Upper lobe of right lung (tissue), 1 donor: ENCODE measurements around the gene CDC42BPG. TPM values are rescaled to one million over a fixed set of nuclear protein-coding genes. Genes with fewer than 3 reads are reported as not detected.

ENCODE experiments used
- ATAC-seq: fragments of 200-7000 bp; cut with Tn5 transposase; one replicate; pipeline ENCODE4 v1.9.1; 2020; ENCODE audit warnings: mild to moderate bottlenecking, moderate library complexity
- DNase-seq: peaks from one replicate; pipeline ENCODE4 v3.0.0-alpha.2; 2020
- H3K27ac ChIP-seq: fragments of 200-600 bp; one replicate; pipeline ENCODE4 v1.8.0; 2022
- H3K27me3 ChIP-seq: fragments of 200-600 bp; one replicate; pipeline ENCODE4 v1.8.0; 2022; ENCODE audit warnings: mild to moderate bottlenecking
- H3K36me3 ChIP-seq: fragments of 200-600 bp; one replicate; pipeline ENCODE4 v1.8.0; 2022
- H3K4me1 ChIP-seq: fragments of 200-600 bp; one replicate; pipeline ENCODE4 v1.8.0; 2022
- H3K4me3 ChIP-seq: fragments of 200-600 bp; one replicate; pipeline ENCODE4 v1.8.0; 2022; ENCODE audit warnings: mild to moderate bottlenecking
- H3K9me3 ChIP-seq: fragments of 200-600 bp; one replicate; pipeline ENCODE4 v1.8.0; 2022
- intact Hi-C: fragments of 100-400 bp; cut with DNase I; formaldehyde crosslinking; loops from one replicate; pipeline ENCODE4 v1.11.0; 2022
- total RNA-seq: library from RNA; stranded (reverse); fragmentation: NEBNext Ultra II Directional; extraction: Animal tissue kit (Norgen Biotek cat#: 25700); gene quantifications from one replicate; pipeline ENCODE4 v1.2.1, GENCODE V29; 2021
- TF ChIP-seq, protein P1 (sequence below): fragments of 200-600 bp; IDR thresholded peaks from one replicate; pipeline ENCODE4 v1.8.0; 2022; ENCODE audit warnings: antibody characterized with exemption
- donor health status: DM: no; HTN: yes; CAD: no; lungs with severe emphysema.

The CDC42BPG gene
- total RNA-seq, 1 donor from 2014 or later, result 20.9 TPM

DNA sequence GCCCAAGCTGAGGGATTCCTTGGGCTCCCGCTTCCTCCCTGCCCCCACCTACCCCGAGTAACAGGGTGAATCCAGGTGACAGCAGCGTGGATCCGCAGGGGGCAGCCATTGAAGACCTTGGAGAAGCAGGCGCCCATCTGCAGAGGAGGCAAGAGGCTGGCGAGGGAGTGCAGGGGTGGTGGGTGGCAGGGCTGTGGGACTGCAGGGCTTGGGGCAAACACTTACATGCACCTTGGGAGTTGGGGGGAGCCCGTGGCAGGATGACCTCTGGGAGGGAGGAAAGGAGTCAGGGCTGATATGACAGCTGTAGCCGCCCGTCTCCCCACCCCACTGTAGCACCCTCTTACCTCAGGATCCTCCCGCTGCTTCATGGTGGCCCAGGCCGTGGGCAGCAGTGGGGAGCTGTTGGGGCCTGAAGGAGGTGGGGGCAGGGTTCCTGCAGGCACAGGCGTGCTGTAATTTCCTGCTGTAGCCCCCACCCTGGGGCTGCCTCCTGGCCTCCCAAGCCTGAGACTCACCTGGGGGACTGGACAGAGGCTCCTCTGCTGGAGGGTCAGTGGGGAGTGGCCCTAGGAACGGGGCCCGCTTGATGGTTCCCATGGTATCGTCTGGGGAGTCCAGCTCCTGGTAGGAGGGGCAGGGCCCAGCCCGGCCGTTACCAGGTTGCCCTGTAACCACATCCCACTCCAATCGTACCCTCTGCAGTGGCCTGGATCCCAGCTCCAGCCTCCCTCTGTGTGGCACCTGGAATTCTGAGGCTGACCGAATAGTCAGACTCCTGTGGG, 47.5 kb downstream of the CDC42BPG start:
- DNase-seq, result no peak

GRCh38 chr11:64796047-64796756, 48.3 kb downstream of the CDC42BPG start:
- Histone ChIP-seq H3K4me3 (no peak overlapping the region), H3K4me1 (peaks cover 7% of the 10 kb centered on the region), H3K36me3 (peaks cover 17% of the 10 kb centered on the region), H3K27me3 (no peaks in the 10 kb centered on the region), H3K27ac (no peak overlapping the region), H3K9me3 (no peaks in the 10 kb centered on the region)
- DNase-seq (peak; percentile 59), ATAC-seq (no peak)
- intact Hi-C loops, result no loop called here
- TF ChIP-seq, protein P1, sequence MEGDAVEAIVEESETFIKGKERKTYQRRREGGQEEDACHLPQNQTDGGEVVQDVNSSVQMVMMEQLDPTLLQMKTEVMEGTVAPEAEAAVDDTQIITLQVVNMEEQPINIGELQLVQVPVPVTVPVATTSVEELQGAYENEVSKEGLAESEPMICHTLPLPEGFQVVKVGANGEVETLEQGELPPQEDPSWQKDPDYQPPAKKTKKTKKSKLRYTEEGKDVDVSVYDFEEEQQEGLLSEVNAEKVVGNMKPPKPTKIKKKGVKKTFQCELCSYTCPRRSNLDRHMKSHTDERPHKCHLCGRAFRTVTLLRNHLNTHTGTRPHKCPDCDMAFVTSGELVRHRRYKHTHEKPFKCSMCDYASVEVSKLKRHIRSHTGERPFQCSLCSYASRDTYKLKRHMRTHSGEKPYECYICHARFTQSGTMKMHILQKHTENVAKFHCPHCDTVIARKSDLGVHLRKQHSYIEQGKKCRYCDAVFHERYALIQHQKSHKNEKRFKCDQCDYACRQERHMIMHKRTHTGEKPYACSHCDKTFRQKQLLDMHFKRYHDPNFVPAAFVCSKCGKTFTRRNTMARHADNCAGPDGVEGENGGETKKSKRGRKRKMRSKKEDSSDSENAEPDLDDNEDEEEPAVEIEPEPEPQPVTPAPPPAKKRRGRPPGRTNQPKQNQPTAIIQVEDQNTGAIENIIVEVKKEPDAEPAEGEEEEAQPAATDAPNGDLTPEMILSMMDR, result no peak

More for the DNA sequence above, 47.5 kb downstream of the CDC42BPG start:
- Histone ChIP-seq H3K27ac (no peak overlapping the region), H3K9me3 (no peaks in the 10 kb centered on the region), H3K27me3 (no peaks in the 10 kb centered on the region), H3K36me3 (peaks cover 17% of the 10 kb centered on the region), H3K4me3 (no peak overlapping the region), H3K4me1 (peaks cover 11% of the 10 kb centered on the region)
- TF ChIP-seq, protein P1, result no peak
- ATAC-seq, result no peak
- intact Hi-C loops, result no loop called here

- no peak overlapping the region for H3K27ac ChIP-seq
- H3K27me3 ChIP-seq, result no peaks in the 10 kb centered on the region
- DNase-seq (peak; percentile 22), ATAC-seq (no peak)
- H3K9me3 ChIP-seq, result no peaks in the 10 kb centered on the region
- H3K4me3 ChIP-seq, result no peak overlapping the region
- peaks cover 7% of the 10 kb centered on the region for H3K4me1 ChIP-seq
- intact Hi-C loops, result no loop called here
- TF ChIP-seq, protein P1, result no peak
- peaks cover 25% of the 10 kb centered on the region for H3K36me3 ChIP-seq
These were observed 49.9 kb downstream of the CDC42BPG start for GRCh38 chr11:64794526-64794925.

DNA sequence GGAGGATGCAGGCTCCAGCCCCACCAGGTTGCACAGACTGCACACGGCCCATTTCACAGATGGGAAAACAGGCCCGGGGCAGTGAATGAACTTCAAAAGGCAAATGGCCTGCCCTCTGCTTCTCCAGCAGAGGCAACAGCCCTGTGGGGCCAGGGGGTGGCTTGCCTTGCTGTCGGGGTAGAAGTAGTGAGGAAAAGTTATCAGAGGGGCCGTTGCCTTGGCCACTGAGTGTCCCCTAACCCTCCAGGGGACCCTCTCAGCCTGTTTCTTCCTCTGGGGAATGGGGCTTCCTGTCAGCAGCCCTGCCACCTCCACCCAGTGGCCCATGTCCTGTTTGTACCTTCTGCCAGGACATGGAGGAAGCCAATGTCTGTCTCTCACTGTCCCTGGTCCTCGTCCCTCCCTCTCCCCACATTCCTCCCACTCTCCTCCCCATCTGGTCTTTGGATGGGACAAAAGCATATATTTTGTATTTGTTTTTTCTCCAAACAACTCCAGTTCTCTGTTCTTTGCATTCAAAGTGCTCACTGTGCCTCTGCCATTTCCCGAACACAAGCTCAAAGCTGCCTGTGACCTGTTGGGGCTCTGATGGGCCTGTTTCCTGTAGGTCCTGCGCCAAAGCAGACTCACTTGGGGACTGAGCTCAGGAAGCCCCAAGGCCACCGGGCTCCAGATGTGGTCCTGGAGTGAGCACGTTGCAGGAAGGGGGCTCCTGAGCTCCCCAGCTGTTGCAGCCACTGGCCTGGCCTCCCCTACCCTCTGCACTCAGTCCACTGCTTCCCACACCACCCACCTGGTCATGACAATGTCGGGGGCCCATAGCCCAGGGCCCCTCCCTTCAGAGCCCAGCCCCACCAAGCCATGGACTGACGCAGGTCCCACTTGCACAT, 50.9 kb downstream of the CDC42BPG start:
- Histone ChIP-seq H3K4me1 (peaks cover 7% of the 10 kb centered on the region), H3K27me3 (no peaks in the 10 kb centered on the region), H3K27ac (peak overlapping the region; percentile 11), H3K9me3 (no peaks in the 10 kb centered on the region), H3K36me3 (peaks cover 29% of the 10 kb centered on the region), H3K4me3 (no peak overlapping the region)
- ATAC-seq (no peak), DNase-seq (peak; percentile 51)
- intact Hi-C loops, result no loop called here
- TF ChIP-seq, protein P1, result no peak

DNA sequence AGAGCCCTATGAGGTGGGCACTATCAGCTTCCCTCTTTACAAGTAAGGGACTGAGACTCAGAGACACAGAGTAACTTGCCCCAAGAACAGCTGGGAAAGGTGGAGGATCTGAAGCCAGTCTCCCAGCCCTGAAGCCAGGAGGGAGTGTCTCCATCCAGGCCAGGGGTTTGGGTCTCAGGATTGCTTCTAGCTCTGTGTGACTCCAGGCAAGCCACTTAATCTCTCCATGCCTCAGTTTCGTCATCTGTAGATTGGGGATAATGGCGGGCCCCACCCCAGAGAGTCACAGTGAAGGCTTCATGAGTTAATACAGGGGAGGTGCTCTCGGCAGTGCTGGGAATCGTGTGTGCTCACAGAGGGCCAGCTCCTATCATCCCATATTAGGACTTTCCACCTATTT, 52.0 kb downstream of the CDC42BPG start:
- ATAC-seq (no peak), DNase-seq (peak; percentile 19)
- no peak overlapping the region for H3K4me3 ChIP-seq
- no peaks in the 10 kb centered on the region for H3K27me3 ChIP-seq
- H3K4me1 ChIP-seq, result peaks cover 13% of the 10 kb centered on the region
- TF ChIP-seq, protein P1, result no peak
- H3K36me3 ChIP-seq, result peaks cover 33% of the 10 kb centered on the region
- H3K27ac ChIP-seq, result no peak overlapping the region
- intact Hi-C loops, result no loop called here
- H3K9me3 ChIP-seq, result no peaks in the 10 kb centered on the region
